CD4-positive, alpha-beta T cell (primary cell): ENCODE data around the gene LMF1. TPM values are rescaled to one million over a fixed set of nuclear protein-coding genes. Genes with fewer than 3 reads are reported as not detected.

Experiments
- ATAC-seq: fragments of 200-7000 bp; cut with Tn5 transposase; one replicate; pipeline ENCODE4 v1.10.0; 2022; ENCODE audit warnings: mild to moderate bottlenecking; ENCODE audit not compliant: poor library complexity
- CTCF ChIA-PET: fragments of 350-600 bp; sonication (Branson Sonifier 250); formaldehyde crosslinking; loops from one replicate; lab custom pipeline; 2021; ENCODE audit warnings: antibody characterized with exemption, inconsistent platforms; lab: Charles Lee
- POLR2A ChIA-PET: fragments of 350-600 bp; sonication (Branson Sonifier 250); formaldehyde crosslinking; loops from one replicate; lab custom pipeline; 2021; ENCODE audit warnings: antibody characterized with exemption, inconsistent platforms; lab: Charles Lee
- DNase-seq, 14 experiments: peaks; one replicate each; pipeline ENCODE4 v3.0.0-alpha.2; 2013 to 2020; ENCODE audit warnings: mixed read lengths in 2 of 14
- H3K27ac ChIP-seq, 2 donors: one replicate each; pipeline versions ENCODE4 v1.5.1 to v1.7.0; 2013; ENCODE audit warnings: low read length in 2 of 2, low read depth in 1 of 2, mild to moderate bottlenecking in 1 of 2
- H3K27me3 ChIP-seq, 2 experiments: 1 replicate in 1 of 2; 2 replicates in 1 of 2; pipeline versions ENCODE4 v1.6.1 to v1.7.0; 2013; ENCODE audit warnings: low read length in 2 of 2, control low read depth in 1 of 2, mild to moderate bottlenecking in 1 of 2, moderate library complexity in 1 of 2; ENCODE audit not compliant: insufficient read depth in 2 of 2, control insufficient read depth in 1 of 2
- H3K36me3 ChIP-seq: one replicate; pipeline ENCODE4 v1.6.1; 2013; ENCODE audit warnings: low read length, control low read depth; ENCODE audit not compliant: insufficient read depth
- H3K4me1 ChIP-seq: one replicate; pipeline ENCODE4 v1.6.1; 2013; ENCODE audit warnings: low read length, control low read depth; ENCODE audit not compliant: insufficient read depth
- H3K4me3 ChIP-seq: one replicate; pipeline ENCODE4 v1.5.1; 2013; ENCODE audit warnings: mild to moderate bottlenecking, low read length, moderate library complexity
- H3K9me3 ChIP-seq, 2 experiments: 1 replicate in 1 of 2; 2 replicates in 1 of 2; pipeline versions ENCODE4 v1.6.1 to v1.7.0; 2013; ENCODE audit warnings: low read length in 2 of 2, mild to moderate bottlenecking in 2 of 2, control low read depth in 1 of 2, moderate library complexity in 1 of 2; ENCODE audit not compliant: control insufficient read depth in 1 of 2, insufficient read depth in 1 of 2
- H3K27ac Mint-ChIP-seq: one replicate; pipeline ENCODE4 v1.8.0; 2020; ENCODE audit warnings: mixed read lengths
- H3K27me3 Mint-ChIP-seq: one replicate; pipeline ENCODE4 v1.8.0; 2021; ENCODE audit warnings: mixed read lengths
- H3K36me3 Mint-ChIP-seq: one replicate; pipeline ENCODE4 v1.8.0; 2021; ENCODE audit warnings: low read depth, mixed read lengths
- H3K4me1 Mint-ChIP-seq: one replicate; pipeline ENCODE4 v1.8.0; 2021; ENCODE audit warnings: low read depth, mixed read lengths
- H3K4me3 Mint-ChIP-seq: one replicate; pipeline ENCODE4 v1.8.0; 2020; ENCODE audit warnings: mild to moderate bottlenecking, mixed read lengths
- H3K9me3 Mint-ChIP-seq: one replicate; pipeline ENCODE4 v1.8.0; 2020; ENCODE audit warnings: mixed read lengths
- intact Hi-C, 2 experiments: fragments of 100-400 bp; cut with DNase I in 1 of 2; cut with micrococcal nuclease in 1 of 2; formaldehyde crosslinking; loops; one replicate each; pipeline versions ENCODE4 v1.15.1 to v1.9.0; 2023 to 2025; cut with DNase I, micrococcal nuclease
- total RNA-seq, 174 experiments: library from RNA in 2 of 174; stranded (reverse) in 2 of 174; gene quantifications; one replicate each; pipeline ENCODE4 v1.2.3 and lab custom pipeline; 2021 to 2026
- TF ChIP-seq, protein P1 (sequence below): fragments of 200-600 bp; IDR thresholded peaks from one replicate; pipeline ENCODE4 v1.8.0; 2022; ENCODE audit warnings: antibody characterized with exemption, mild to moderate bottlenecking

LMF1 gene
- total RNA-seq, 2 experiments from 2014 or later, result 26.8 to 27.6 TPM

DNA sequence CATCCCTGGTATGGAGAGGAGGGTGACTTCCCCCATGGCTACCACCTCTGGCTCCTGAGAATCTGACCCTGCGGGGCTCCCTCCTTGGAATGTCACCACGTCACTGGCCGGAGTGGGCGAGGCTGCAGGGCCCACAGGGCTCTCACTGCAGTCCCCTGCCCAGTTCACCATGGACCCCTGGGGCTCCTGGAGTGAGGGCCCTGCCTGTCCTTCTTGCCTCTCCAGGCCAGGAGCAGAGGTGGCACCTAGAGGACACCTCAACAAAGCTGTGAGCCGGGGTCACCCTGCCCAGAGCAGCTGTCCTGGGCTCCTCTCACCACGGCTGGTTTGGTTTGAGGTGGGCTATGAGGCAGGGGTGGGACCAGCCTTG, 102.4 kb downstream of the LMF1 start:
- Mint-ChIP-seq H3K36me3 (peaks cover 18% of the 10 kb centered on the region), H3K9me3 (peaks cover 2% of the 10 kb centered on the region), H3K27ac (no peak overlapping the region), H3K4me3 (no peak overlapping the region), H3K4me1 (no peaks in the 10 kb centered on the region), H3K27me3 (no peaks in the 10 kb centered on the region)
- Histone ChIP-seq H3K27me3 (no peaks in the 10 kb centered on the region), H3K36me3 (peaks cover 31% of the 10 kb centered on the region), H3K4me1 (no peaks in the 10 kb centered on the region), H3K9me3 (no peaks in the 10 kb centered on the region), H3K4me3 (no peak overlapping the region), H3K27ac (no peak overlapping the region)
- ATAC-seq (no peak), DNase-seq (no peak)
- TF ChIP-seq, protein P1, sequence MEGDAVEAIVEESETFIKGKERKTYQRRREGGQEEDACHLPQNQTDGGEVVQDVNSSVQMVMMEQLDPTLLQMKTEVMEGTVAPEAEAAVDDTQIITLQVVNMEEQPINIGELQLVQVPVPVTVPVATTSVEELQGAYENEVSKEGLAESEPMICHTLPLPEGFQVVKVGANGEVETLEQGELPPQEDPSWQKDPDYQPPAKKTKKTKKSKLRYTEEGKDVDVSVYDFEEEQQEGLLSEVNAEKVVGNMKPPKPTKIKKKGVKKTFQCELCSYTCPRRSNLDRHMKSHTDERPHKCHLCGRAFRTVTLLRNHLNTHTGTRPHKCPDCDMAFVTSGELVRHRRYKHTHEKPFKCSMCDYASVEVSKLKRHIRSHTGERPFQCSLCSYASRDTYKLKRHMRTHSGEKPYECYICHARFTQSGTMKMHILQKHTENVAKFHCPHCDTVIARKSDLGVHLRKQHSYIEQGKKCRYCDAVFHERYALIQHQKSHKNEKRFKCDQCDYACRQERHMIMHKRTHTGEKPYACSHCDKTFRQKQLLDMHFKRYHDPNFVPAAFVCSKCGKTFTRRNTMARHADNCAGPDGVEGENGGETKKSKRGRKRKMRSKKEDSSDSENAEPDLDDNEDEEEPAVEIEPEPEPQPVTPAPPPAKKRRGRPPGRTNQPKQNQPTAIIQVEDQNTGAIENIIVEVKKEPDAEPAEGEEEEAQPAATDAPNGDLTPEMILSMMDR, result no peak
- ChIA-PET CTCF (no interaction called here), POLR2A (no interaction called here)
- intact Hi-C loops, result no loop called here

DNA sequence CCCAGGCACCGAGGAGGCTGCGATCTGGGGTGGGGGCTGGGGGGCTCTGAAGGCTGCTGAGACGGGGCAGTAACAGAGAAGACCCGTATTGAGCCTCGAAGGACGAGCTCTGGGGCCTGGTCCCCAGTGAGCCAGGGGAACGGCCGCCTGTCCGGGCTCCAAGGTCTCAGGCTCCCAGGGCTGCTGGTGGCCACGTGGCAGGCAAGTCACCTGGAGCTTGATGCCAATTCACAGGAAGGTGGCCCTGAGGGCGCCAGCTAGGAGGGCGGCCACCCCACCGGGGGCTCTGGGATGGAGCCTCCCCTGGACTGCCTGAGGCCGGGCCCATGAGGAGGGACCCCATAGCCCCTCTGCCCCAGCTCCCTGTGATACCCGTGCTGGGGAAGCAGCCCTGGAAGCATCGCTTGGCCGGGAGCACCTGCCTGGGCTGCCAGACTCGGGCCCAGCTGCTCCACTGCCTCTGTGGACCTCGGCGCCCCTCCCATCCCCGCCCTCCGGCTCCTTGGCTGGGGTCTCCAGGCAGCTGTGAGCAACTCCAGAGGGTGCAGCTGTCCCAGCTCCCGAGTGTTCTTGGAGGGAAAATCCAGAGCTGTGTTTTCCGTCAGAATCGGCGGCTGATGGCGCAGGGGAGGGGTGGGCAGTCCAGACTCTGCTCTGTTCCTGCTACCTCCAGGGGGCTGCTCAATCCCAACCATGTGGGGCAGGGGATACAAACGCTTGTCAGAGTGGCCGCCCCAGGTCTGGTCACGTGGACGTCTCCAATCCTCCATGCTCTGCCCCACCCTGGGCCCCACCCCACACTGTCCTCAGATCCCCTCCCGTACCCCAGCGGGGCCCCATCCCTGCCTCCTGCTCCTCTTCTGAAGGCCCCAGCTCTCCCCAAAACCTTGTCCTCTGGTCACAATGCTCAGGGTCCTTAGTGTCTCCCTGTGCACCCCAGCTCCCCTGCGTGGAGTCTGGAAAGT, 103.1 kb downstream of the LMF1 start:
- DNase-seq, result no peak
- Histone ChIP-seq H3K36me3 (peaks cover 29% of the 10 kb centered on the region), H3K9me3 (peaks cover 0 to under 1% of the 10 kb centered on the region in 2 experiments), H3K27ac (no peak overlapping the region), H3K27me3 (no peaks in the 10 kb centered on the region), H3K4me1 (no peaks in the 10 kb centered on the region), H3K4me3 (no peak overlapping the region)
- H3K27ac Mint-ChIP-seq, result no peak overlapping the region
- no peak for ATAC-seq
- TF ChIP-seq, protein P1, result no peak
- H3K36me3 Mint-ChIP-seq, result peaks cover 18% of the 10 kb centered on the region
- H3K4me1 Mint-ChIP-seq, result no peaks in the 10 kb centered on the region
- no peak overlapping the region for H3K4me3 Mint-ChIP-seq
- H3K9me3 Mint-ChIP-seq, result peaks cover 2% of the 10 kb centered on the region
- POLR2A ChIA-PET, result no interaction called here
- no peaks in the 10 kb centered on the region for H3K27me3 Mint-ChIP-seq
- intact Hi-C loops, result no loop called here
- CTCF ChIA-PET, result no interaction called here

DNA sequence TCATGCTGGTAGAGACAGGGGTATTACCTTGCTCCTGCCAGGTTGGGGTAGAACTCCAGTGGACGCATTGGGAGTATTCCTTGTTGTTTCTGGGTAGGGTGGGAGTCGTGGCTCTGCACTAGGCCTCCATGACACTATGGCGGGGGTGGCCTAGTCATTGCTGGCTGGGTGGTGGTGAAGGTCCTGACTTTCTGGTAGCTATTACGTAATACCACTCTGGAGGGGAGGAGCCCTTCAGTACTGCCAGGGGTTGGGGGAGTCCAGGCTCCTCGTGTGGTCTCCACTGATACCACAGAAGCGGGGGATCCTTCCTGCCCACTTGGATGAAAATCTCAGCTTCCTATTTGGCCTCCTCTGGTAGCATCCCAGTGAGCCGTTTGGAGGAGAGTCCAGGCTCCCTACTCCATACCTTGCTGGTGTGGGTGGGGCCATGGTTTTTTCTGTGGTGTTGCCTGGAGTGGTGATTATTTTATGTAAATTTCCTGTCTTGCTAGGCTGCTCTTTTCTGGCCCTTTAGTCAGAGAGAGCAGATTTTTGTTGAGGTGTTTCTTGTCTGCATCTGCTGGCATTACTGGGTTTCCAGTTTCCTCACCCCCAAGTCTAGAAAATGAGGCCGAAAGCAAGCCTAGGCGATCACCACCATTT, 104.4 kb downstream of the LMF1 start:
- Mint-ChIP-seq H3K4me3 (no peak overlapping the region), H3K36me3 (peaks cover 22% of the 10 kb centered on the region), H3K27ac (no peak overlapping the region), H3K4me1 (no peaks in the 10 kb centered on the region), H3K27me3 (no peaks in the 10 kb centered on the region), H3K9me3 (peaks cover 2% of the 10 kb centered on the region)
- DNase-seq (no peak), ATAC-seq (no peak)
- ChIA-PET CTCF (no interaction called here), POLR2A (no interaction called here)
- Histone ChIP-seq H3K27me3 (no peaks in the 10 kb centered on the region), H3K4me3 (no peak overlapping the region), H3K36me3 (peaks cover 25% of the 10 kb centered on the region), H3K4me1 (no peaks in the 10 kb centered on the region), H3K27ac (no peak overlapping the region), H3K9me3 (peaks cover 5 to 11% of the 10 kb centered on the region in 2 experiments)
- TF ChIP-seq, protein P1, result no peak
- intact Hi-C loops, result no loop called here
